IPS DF 4.7 (cell line): ENCODE data around the gene HHAT.

Experiments
- DNase-seq: peaks from one replicate; pipeline ENCODE4 v3.0.0-alpha.2; 2013; ENCODE audit warnings: low spot score; ENCODE audit errors: extremely low read depth

The HHAT gene

DNA sequence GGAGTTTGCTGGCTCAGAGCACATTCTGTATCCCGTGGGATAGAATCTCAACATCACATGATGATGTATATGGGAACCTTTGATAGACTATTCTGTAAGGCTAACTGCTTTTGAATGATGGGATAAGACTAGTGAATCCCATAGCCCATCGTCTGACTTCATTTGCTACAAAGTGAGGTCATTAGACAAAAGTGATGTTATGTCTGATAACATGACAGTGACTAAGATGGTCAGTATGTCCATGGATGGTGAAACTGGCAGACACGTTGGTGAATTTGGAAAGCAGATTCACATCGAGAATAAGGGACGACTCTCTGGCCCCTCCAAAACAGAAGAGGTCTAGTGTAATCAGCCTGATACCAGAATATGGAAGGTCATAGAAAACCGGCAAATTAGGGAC lies 108.4 kb downstream of the HHAT start:
- no peak for DNase-seq

DNA sequence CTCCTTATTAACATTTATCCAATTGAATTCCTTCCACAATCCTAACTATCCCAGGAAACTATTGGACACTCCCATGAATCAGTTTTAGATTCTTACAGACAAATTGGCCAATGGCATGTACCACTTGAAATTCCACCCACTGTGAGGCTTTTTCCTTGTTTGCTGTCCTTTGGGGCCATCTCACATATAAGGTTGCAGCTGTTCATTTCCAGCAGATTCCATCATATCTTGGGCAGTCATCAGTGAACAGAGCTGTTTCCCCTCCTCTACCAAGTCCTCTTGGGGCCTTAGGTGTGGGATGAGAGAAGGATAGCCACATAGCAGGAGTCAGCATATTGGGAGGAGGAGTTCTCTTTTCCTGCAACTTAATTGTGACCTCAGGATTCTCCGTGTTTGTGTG lies 109.1 kb downstream of the HHAT start:
- no peak for DNase-seq

DNA sequence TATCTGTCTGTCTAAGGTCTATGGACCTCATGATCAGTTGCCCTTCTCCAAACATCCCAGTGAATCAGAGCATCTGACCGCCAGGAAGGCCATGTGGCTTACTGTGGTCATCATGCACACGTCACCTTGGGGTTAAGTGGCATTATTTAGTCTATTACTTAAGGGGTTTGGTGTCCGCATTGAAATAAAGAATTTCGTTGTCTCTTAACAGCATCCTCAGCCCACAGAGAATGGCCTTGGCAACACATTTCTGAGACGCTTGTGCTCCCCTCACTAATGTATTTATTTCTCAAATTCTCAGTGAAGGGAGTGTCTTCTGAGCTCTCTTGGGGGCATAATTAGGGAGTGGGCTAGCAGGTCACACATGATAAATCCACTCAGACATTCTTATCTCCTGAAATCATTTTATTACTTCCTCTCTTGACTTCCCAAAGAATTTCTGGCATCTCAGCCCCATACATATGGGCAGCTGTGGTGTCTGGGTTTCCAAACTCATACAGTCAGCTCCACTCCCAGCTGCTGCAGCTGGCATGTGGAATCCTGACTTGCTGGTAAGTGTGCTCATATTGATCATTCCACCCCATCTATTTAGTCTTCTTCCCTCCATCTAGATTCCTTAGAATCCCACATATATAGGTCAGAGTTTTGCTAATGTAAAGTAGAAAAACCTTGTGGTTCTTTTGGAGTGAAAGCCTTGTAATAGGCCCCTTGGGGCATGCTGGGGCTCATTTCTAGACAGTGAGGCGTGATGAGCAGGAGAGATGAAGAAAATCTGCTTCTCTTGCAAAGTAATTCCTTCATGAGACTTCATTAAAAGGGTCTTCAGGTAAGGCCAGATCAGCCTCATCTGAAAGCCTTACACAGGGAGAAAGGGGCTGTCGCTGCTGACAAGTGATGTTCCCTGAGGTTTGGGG lies 110.5 kb downstream of the HHAT start:
- no peak for DNase-seq

- DNase-seq: no peak
Measured at GRCh38 chr1:210440081-210440480, 111.4 kb downstream of the HHAT start.

- DNase-seq: no peak
Measured at GRCh38 chr1:210441028-210441427, 112.3 kb downstream of the HHAT start.

DNA sequence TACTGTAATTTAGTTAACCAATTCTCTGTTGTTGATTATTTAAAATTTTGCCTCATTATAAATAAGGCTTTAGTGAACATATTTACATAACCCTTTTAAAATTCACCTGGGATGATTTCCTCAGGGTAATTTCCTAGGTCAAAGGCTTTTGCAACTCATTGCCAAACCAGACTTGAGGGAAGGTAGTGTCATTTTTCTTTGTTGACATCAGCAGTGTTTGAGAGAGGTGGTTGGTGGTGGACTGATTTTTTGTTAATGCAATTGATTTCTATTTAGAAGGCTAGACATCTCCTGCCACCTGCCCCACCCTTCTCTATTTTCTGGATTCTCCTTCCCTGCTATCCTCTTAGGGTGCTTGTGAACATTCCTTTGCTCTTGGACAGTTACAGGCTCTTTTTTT lies 116.8 kb downstream of the HHAT start:
- no peak for DNase-seq

- no peak for DNase-seq
Measured at GRCh38 chr1:210445931-210446330, 117.2 kb downstream of the HHAT start.

- no peak for DNase-seq
Measured at GRCh38 chr1:210446479-210446878, 117.8 kb downstream of the HHAT start.

DNA sequence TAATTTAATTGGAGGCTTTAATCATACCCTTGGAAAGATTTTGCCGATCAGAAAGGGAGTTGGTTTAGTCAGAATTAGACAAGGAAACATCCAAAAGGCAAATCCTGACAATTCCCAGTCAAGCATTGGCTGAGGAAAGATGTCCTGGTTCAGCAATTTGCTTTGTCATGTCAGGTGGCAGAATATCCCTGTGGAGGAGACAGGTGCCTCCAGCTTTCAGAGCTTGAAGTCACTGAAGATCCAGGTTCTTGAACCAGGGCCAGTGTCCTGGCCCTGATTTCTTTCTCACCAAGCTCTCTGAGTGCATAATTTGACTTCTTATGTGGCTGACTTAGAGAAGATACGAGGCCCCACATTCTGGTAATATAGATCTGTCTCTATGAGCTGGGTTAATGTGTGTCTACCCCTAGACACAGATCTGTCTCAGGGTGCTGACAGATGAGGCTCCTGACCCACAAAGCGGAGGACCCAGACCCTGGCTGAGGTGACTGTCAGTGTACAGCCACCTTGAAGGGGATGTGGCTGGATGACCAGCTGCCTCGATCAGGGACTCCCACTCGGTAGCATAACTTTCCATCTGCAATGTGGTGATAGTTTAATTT lies 118.9 kb downstream of the HHAT start:
- no peak for DNase-seq

- peak; percentile 28 for DNase-seq
Measured at GRCh38 chr1:210448297-210448892, 119.7 kb downstream of the HHAT start.

- no peak for DNase-seq
Measured at GRCh38 chr1:210455840-210456603, 127.3 kb downstream of the HHAT start.

DNA sequence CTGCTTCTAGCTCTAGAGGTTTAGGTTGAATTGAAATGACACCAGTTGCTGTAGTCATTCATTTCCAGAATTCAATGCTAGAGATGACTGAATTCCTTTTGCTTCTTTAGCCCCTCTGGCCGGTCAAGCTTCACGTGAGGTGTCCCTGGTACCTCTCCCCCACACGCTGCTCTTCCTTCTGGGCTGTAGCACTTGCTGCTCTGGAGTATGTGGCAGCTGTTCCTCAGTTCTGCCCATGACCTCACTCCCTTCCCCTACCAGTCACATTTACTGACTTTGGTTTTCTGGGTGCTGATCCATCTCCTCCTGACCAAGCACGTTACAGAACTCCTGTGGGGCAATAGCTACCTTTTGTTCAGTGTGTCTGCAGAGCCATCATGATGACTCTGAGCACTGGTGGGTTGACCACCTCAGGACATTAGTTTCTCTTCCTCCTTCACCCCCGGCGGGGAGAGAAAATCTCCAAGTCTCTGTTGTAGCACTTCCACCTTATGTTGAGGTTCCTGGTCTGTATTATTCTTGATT lies 128.1 kb downstream of the HHAT start:
- no peak for DNase-seq

- no peak for DNase-seq
Measured at GRCh38 chr1:210457568-210457967, 128.9 kb downstream of the HHAT start.

GRCh38 chr1:210464519-210465039 lies 135.9 kb downstream of the HHAT start:
- DNase-seq: no peak

DNA sequence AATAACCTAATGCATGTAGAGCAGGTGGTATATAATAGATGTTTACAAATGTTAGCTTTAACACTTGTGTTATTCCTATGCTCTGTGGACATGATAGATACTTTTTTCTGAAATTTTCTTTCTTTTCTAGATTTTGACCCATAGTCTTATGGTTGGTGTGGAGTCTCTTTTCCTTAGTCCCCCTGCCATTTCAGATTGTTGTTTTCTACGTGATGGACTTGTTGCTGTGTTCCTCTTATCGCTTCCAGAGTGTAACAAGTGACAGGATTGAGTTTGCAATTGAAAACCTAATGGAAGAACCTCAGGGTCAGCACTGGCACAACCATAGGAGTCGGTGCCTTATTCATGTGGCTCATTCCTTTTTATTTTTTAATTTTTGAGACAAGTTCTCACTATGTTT lies 136.4 kb downstream of the HHAT start:
- no peak for DNase-seq

DNA sequence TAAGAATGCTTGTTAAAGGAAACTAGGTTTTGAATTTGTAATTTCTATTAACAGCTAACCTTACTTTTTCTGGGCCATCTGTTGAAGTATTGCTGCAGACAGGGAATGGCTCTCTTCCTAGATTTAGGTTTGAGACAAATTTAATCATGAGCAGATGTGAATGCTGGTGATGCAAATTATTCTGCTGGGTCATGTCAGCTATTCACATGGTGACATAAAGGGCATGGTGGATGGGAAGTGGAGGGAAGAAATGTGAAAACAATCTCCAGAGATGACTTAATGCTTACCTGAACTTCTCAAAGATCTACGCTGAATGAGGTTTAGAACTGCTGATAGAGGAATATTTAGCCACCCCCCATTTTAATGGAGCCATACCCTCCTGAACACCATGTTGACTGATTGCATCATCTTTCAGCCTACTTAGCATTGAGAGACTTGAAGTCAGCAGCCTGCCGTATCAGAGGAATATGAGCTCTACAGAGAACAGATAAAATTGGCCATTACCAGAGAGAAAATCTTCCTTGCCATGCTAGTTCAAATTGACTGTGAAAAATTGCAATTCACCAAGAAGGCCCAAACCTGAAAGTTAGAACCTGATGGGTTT lies 138.8 kb downstream of the HHAT start:
- no peak for DNase-seq

DNA sequence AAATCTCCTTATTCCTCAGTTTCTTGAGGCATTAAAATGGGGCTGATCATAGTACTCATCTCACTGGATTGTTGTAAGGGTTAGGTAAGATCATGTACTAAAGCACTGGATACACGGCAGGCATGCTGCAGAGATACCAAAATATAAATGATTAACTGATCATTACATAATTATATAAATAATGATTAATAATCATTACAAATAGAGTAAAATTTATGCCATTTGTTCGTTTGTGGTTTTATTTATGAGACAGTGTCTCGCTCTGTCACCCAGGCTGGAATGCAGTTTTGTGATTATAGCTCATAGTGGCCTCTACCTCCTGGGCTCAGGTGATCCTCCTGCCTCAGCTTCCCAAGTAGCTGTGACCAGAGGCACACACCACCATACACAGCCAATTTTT lies 140.7 kb downstream of the HHAT start:
- no peak for DNase-seq

GRCh38 chr1:210475321-210475720 lies 146.6 kb downstream of the HHAT start:
- DNase-seq: no peak

- DNase-seq: no peak
Measured at GRCh38 chr1:210475806-210476205, 147.1 kb downstream of the HHAT start.

- DNase-seq: no peak
Measured at GRCh38 chr1:210476730-210477129, 148.0 kb downstream of the HHAT start.
